Suprapubic skin (tissue), 4 donors: ENCODE results near the gene ATP1B1. TPM values are rescaled to one million over a fixed set of nuclear protein-coding genes. Genes with fewer than 3 reads are reported as not detected.

ENCODE experiments used
- DNase-seq, 2 donors: peaks; one replicate each; pipeline ENCODE4 v3.0.0-alpha.2; 2019; ENCODE audit warnings: low spot score in 2 of 2
- H3K27ac ChIP-seq: fragments of 200-600 bp; sonication (generic); one replicate; pipeline ENCODE4 v1.5.1; 2019
- H3K27me3 ChIP-seq: fragments of 200-600 bp; sonication (generic); one replicate; pipeline ENCODE4 v1.5.1; 2019
- H3K36me3 ChIP-seq: fragments of 200-600 bp; sonication (generic); one replicate; pipeline ENCODE4 v1.5.1; 2019
- H3K4me1 ChIP-seq: fragments of 200-600 bp; sonication (generic); one replicate; pipeline ENCODE4 v1.5.1; 2019
- H3K4me3 ChIP-seq: fragments of 200-600 bp; sonication (generic); one replicate; pipeline ENCODE4 v1.5.1; 2019; ENCODE audit warnings: mild to moderate bottlenecking
- H3K9me3 ChIP-seq: fragments of 200-600 bp; sonication (generic); one replicate; pipeline ENCODE4 v1.5.1; 2019
- CTCF ChIP-seq, 2 donors: fragments of 200-600 bp in 1 of 2; fragments of 450-650 bp in 1 of 2; sonication (generic) in 1 of 2; IDR thresholded peaks; one replicate each; pipeline ENCODE4 v1.5.1; 2016 to 2019; ENCODE audit warnings: antibody characterized with exemption in 2 of 2, mild to moderate bottlenecking in 1 of 2, moderate library complexity in 1 of 2
- EP300 ChIP-seq: sonication (generic); formaldehyde crosslinking; IDR thresholded peaks from one replicate; pipeline ENCODE4 v1.6.1; 2017; ENCODE audit warnings: antibody characterized with exemption
- POLR2A ChIP-seq, 2 donors: fragments of 450-650 bp; IDR thresholded peaks; one replicate each; pipeline ENCODE4 v1.6.1; 2017; ENCODE audit warnings: antibody characterized with exemption in 2 of 2, mild to moderate bottlenecking in 2 of 2, moderate library complexity in 2 of 2
- POLR2AphosphoS5 ChIP-seq, 3 donors: sonication (generic); formaldehyde crosslinking; IDR thresholded peaks; one replicate each; pipeline ENCODE4 v1.6.1; 2017; ENCODE audit warnings: antibody characterized with exemption in 3 of 3
- WGBS: methylation state at CpG from one replicate; pipeline ENCODE4 v1.1.5; 2018; 5-methylcytosine and 5-hydroxymethylcytosine counted together
- total RNA-seq, 4 donors: library from RNA; depleted of rRNA; stranded (reverse); fragments of >200 nt; gene quantifications; one replicate each; pipeline ENCODE4 v1.1.0, GENCODE V29; 2016

ATP1B1 gene
- total RNA-seq, 4 donors from 2014 or later, result 63.3 to 150 (median 108) TPM

- Histone ChIP-seq H3K27ac (no peak overlapping the region), H3K36me3 (peaks cover 18% of the 10 kb centered on the region), H3K4me3 (no peak overlapping the region), H3K27me3 (no peaks in the 10 kb centered on the region), H3K9me3 (no peaks in the 10 kb centered on the region), H3K4me1 (no peaks in the 10 kb centered on the region)
- 68% methylated on average over 4 of the region's 4 CpGs for WGBS
- TF ChIP-seq POLR2A (IDR thresholded peaks at IDR 0.05), result no peak
- no peak for TF ChIP-seq EP300
- TF ChIP-seq POLR2AphosphoS5 (IDR thresholded peaks at IDR 0.05), result no peak
- no peak for DNase-seq
Observed at GRCh38 chr1:169132512-169133227, 26.2 kb downstream of the ATP1B1 start.

GRCh38 chr1:169133228-169133576 lies 26.7 kb downstream of the ATP1B1 start:
- 77% methylated on average over 5 of the region's 5 CpGs for WGBS
- no peaks in the 10 kb centered on the region for H3K4me1 ChIP-seq
- TF ChIP-seq POLR2A (IDR thresholded peaks at IDR 0.05) (no peak), CTCF (IDR thresholded peaks at IDR 0.05) (no peak), EP300 (no peak), POLR2AphosphoS5 (IDR thresholded peaks at IDR 0.05) (no peak)
- no peak overlapping the region for H3K4me3 ChIP-seq
- H3K27me3 ChIP-seq, result no peaks in the 10 kb centered on the region
- H3K27ac ChIP-seq, result no peak overlapping the region
- DNase-seq, result no peak
- no peaks in the 10 kb centered on the region for H3K9me3 ChIP-seq
- H3K36me3 ChIP-seq, result peaks cover 14% of the 10 kb centered on the region

GRCh38 chr1:169133801-169134502 lies 27.5 kb downstream of the ATP1B1 start:
- Histone ChIP-seq H3K27me3 (no peaks in the 10 kb centered on the region), H3K9me3 (no peaks in the 10 kb centered on the region), H3K4me1 (no peaks in the 10 kb centered on the region), H3K27ac (no peak overlapping the region), H3K4me3 (no peak overlapping the region), H3K36me3 (peaks cover 10% of the 10 kb centered on the region)
- TF ChIP-seq POLR2A (IDR thresholded peaks at IDR 0.05) (no peak), CTCF (IDR thresholded peaks at IDR 0.05) (no peak), EP300 (no peak), POLR2AphosphoS5 (IDR thresholded peaks at IDR 0.05) (no peak)
- DNase-seq, result no peak
- WGBS, result 87% methylated on average over 2 of the region's 2 CpGs

GRCh38 chr1:169137357-169137756 lies 30.9 kb downstream of the ATP1B1 start:
- WGBS, result 93% methylated on average over 4 of the region's 4 CpGs
- Histone ChIP-seq H3K27ac (no peak overlapping the region), H3K27me3 (no peaks in the 10 kb centered on the region), H3K36me3 (peaks cover 3% of the 10 kb centered on the region), H3K4me3 (no peak overlapping the region), H3K9me3 (no peaks in the 10 kb centered on the region), H3K4me1 (no peaks in the 10 kb centered on the region)
- no peak for TF ChIP-seq POLR2AphosphoS5 (IDR thresholded peaks at IDR 0.05)
- TF ChIP-seq POLR2A (IDR thresholded peaks at IDR 0.05), result no peak
- TF ChIP-seq EP300, result no peak
- TF ChIP-seq CTCF (IDR thresholded peaks at IDR 0.05), result no peak
- no peak for DNase-seq

GRCh38 chr1:169138866-169139670 lies 32.6 kb downstream of the ATP1B1 start:
- no peaks in the 10 kb centered on the region for H3K9me3 ChIP-seq
- no peaks in the 10 kb centered on the region for H3K27me3 ChIP-seq
- no peak for DNase-seq
- WGBS, result 92% methylated on average over 2 of the region's 2 CpGs
- no peaks in the 10 kb centered on the region for H3K4me1 ChIP-seq
- H3K36me3 ChIP-seq, result no peaks in the 10 kb centered on the region
- no peak overlapping the region for H3K27ac ChIP-seq
- H3K4me3 ChIP-seq, result no peak overlapping the region
- TF ChIP-seq POLR2AphosphoS5 (IDR thresholded peaks at IDR 0.05) (no peak), EP300 (no peak), POLR2A (IDR thresholded peaks at IDR 0.05) (no peak), CTCF (IDR thresholded peaks at IDR 0.05) (no peak)
